H9 (cell line): ENCODE results near the gene SLC31A2. TPM values are rescaled to one million over a fixed set of nuclear protein-coding genes. Genes with fewer than 3 reads are reported as not detected.
A peak's percentile ranks its signal among the peaks of the same experiment; 100 is the strongest.

Experiments
- DNase-seq: peaks from one replicate; pipeline ENCODE4 v3.0.0-alpha.2; 2017
- H2AFZ ChIP-seq: one replicate; pipeline ENCODE4 v1.6.1; 2013; ENCODE audit warnings: mild to moderate bottlenecking, low read length, control low read depth, moderate library complexity
- H2AK5ac ChIP-seq: 2 replicates; pipeline ENCODE4 v1.6.1; 2013; ENCODE audit warnings: low read length, control low read depth, mixed read lengths; ENCODE audit not compliant: insufficient read length
- H2BK120ac ChIP-seq: one replicate; pipeline ENCODE4 v1.6.1; 2013; ENCODE audit warnings: low read depth, mild to moderate bottlenecking, low read length, control low read depth, inconsistent platforms; ENCODE audit not compliant: poor library complexity, severe bottlenecking
- H2BK12ac ChIP-seq: 2 replicates; pipeline ENCODE4 v1.6.1; 2013; ENCODE audit warnings: low read length, control low read depth, mixed read lengths, low read depth; ENCODE audit not compliant: insufficient read length
- H2BK15ac ChIP-seq: 2 replicates; pipeline ENCODE4 v1.6.1; 2013; ENCODE audit warnings: low read depth, low read length, control low read depth
- H2BK20ac ChIP-seq: one replicate; pipeline ENCODE4 v1.6.1; 2013; ENCODE audit warnings: low read depth, mild to moderate bottlenecking, low read length, control low read depth, inconsistent platforms; ENCODE audit not compliant: poor library complexity, severe bottlenecking
- H2BK5ac ChIP-seq: 2 replicates; pipeline ENCODE4 v1.6.1; 2013; ENCODE audit warnings: low read length, control low read depth, mixed read lengths; ENCODE audit not compliant: insufficient read length
- H3K14ac ChIP-seq: 2 replicates; pipeline ENCODE4 v1.6.1; 2013; ENCODE audit warnings: low read length, control low read depth; ENCODE audit not compliant: insufficient read depth
- H3K18ac ChIP-seq: 2 replicates; pipeline ENCODE4 v1.6.1; 2013; ENCODE audit warnings: low read depth, mild to moderate bottlenecking, mixed read lengths, low read length, control low read depth; ENCODE audit not compliant: insufficient read length
- H3K23ac ChIP-seq: 2 replicates; pipeline ENCODE4 v1.6.1; 2013; ENCODE audit warnings: low read length, control low read depth, mixed read lengths, low read depth; ENCODE audit not compliant: insufficient read length
- H3K23me2 ChIP-seq: 2 replicates; pipeline ENCODE4 v1.6.1; 2013; ENCODE audit warnings: low read depth, mild to moderate bottlenecking, mixed read lengths, low read length, control low read depth; ENCODE audit not compliant: insufficient read length, poor library complexity, severe bottlenecking
- H3K27ac ChIP-seq: 2 replicates; pipeline ENCODE4 v1.5.1; 2013; ENCODE audit warnings: low read length, control low read depth, mixed read lengths, low read depth; ENCODE audit not compliant: insufficient read length
- H3K27me3 ChIP-seq: 2 replicates; pipeline ENCODE4 v1.6.1; 2013; ENCODE audit warnings: low read length, control low read depth, inconsistent platforms; ENCODE audit not compliant: insufficient read depth
- H3K4ac ChIP-seq: 2 replicates; pipeline ENCODE4 v1.6.1; 2013; ENCODE audit warnings: low read depth, mild to moderate bottlenecking, control low read depth, inconsistent platforms, low read length, moderate library complexity
- H3K4me1 ChIP-seq: 2 replicates; pipeline ENCODE4 v1.6.1; 2013; ENCODE audit warnings: low read length, control low read depth, inconsistent platforms; ENCODE audit not compliant: insufficient read depth
- H3K4me2 ChIP-seq: 2 replicates; pipeline ENCODE4 v1.6.1; 2013; ENCODE audit warnings: low read length, control low read depth, mixed read lengths; ENCODE audit not compliant: insufficient read length, insufficient read depth
- H3K56ac ChIP-seq: 2 replicates; pipeline ENCODE4 v1.6.1; 2013; ENCODE audit warnings: low read depth, mild to moderate bottlenecking, mixed read lengths, low read length, control low read depth; ENCODE audit not compliant: insufficient read length
- H3K79me1 ChIP-seq: 2 replicates; pipeline ENCODE4 v1.6.1; 2013; ENCODE audit warnings: low read depth, mild to moderate bottlenecking, moderate library complexity, low read length, control low read depth, inconsistent platforms; ENCODE audit not compliant: insufficient read depth, poor library complexity, severe bottlenecking
- H3K79me2 ChIP-seq: 2 replicates; pipeline ENCODE4 v1.6.1; 2013; ENCODE audit warnings: low read length, control low read depth, inconsistent platforms; ENCODE audit not compliant: insufficient read depth
- H3K9ac ChIP-seq: 2 replicates; pipeline ENCODE4 v1.6.1; 2013; ENCODE audit warnings: low read length, control low read depth, mixed read lengths; ENCODE audit not compliant: insufficient read length; ENCODE audit errors: extremely low read depth
- H3K9me3 ChIP-seq: one replicate; pipeline ENCODE4 v1.6.1; 2013; ENCODE audit warnings: low read depth, low read length, inconsistent platforms; ENCODE audit not compliant: control insufficient read depth
- H3T11ph ChIP-seq: one replicate; pipeline ENCODE4 v1.6.1; 2013; ENCODE audit warnings: mild to moderate bottlenecking, low read length, control low read depth, inconsistent platforms
- H4K20me1 ChIP-seq: one replicate; pipeline ENCODE4 v1.6.1; 2013; ENCODE audit not compliant: control insufficient read depth, insufficient read length, insufficient read depth
- H4K5ac ChIP-seq: 2 replicates; pipeline ENCODE4 v1.6.1; 2013; ENCODE audit warnings: low read depth, mild to moderate bottlenecking, mixed read lengths, low read length, control low read depth; ENCODE audit not compliant: insufficient read length
- H4K8ac ChIP-seq: replicated peaks from 2 replicates; pipeline ENCODE4 v1.6.1; 2013; ENCODE audit warnings: low read length, control low read depth, mixed read lengths, low read depth; ENCODE audit not compliant: insufficient read length
- H4K91ac ChIP-seq: 2 replicates; pipeline ENCODE4 v1.6.1; 2013; ENCODE audit warnings: low read depth, mild to moderate bottlenecking, moderate library complexity, mixed read lengths, low read length, control low read depth; ENCODE audit not compliant: insufficient read length
- H3K27ac Mint-ChIP-seq, 3 experiments: 2 replicates in 2 of 3; 3 replicates in 1 of 3; pipeline ENCODE4 v1.8.0; 2020 to 2021; ENCODE audit warnings: mixed read lengths in 3 of 3, mild to moderate bottlenecking in 1 of 3, moderate library complexity in 1 of 3
- H3K27me3 Mint-ChIP-seq: 2 replicates; pipeline ENCODE4 v1.8.0; 2021; ENCODE audit warnings: low read depth, mild to moderate bottlenecking, moderate library complexity, mixed read lengths
- H3K36me3 Mint-ChIP-seq, 3 experiments: 2 replicates in 2 of 3; 3 replicates in 1 of 3; pipeline ENCODE4 v1.8.0; 2020 to 2021; ENCODE audit warnings: low read depth in 3 of 3, mixed read lengths in 3 of 3; ENCODE audit not compliant: insufficient read depth in 1 of 3
- H3K4me1 Mint-ChIP-seq, 2 experiments: 2 replicates each; pipeline ENCODE4 v1.8.0; 2020; ENCODE audit warnings: mixed read lengths in 2 of 2
- H3K4me3 Mint-ChIP-seq, 2 experiments: 2 replicates in 1 of 2; 3 replicates in 1 of 2; pipeline ENCODE4 v1.8.0; 2020 to 2021; ENCODE audit warnings: mild to moderate bottlenecking in 2 of 2, mixed read lengths in 2 of 2, moderate library complexity in 1 of 2
- H3K9me3 Mint-ChIP-seq, 2 experiments: 2 replicates in 1 of 2; 3 replicates in 1 of 2; pipeline ENCODE4 v1.8.0; 2020; ENCODE audit warnings: mild to moderate bottlenecking in 2 of 2, mixed read lengths in 2 of 2, moderate library complexity in 1 of 2
- CTCF ChIP-seq: fragments of 200-600 bp; sonication (generic); conservative IDR thresholded peaks from 3 replicates; pipeline ENCODE4 v1.8.0; 2021; ENCODE audit warnings: antibody characterized with exemption, mild to moderate bottlenecking
- WGBS: extraction: QIAGEN DNeasy Blood & Tissue Kit; methylation state at CpG from one replicate; pipeline ENCODE4 v1.1.7; 2013; ENCODE audit warnings: missing lambda C conversion rate, low lambda C conversion rate, mixed read lengths; ENCODE audit not compliant: insufficient read length; ENCODE audit errors: extremely low coverage; 5-methylcytosine and 5-hydroxymethylcytosine counted together
- total RNA-seq: library from RNA; stranded (reverse); gene quantifications from 2 replicates; pipeline ENCODE4 v1.2.1, GENCODE V29; 2021

Gene SLC31A2
- total RNA-seq, 1 experiment from 2014 or later = 1.0 TPM

DNA sequence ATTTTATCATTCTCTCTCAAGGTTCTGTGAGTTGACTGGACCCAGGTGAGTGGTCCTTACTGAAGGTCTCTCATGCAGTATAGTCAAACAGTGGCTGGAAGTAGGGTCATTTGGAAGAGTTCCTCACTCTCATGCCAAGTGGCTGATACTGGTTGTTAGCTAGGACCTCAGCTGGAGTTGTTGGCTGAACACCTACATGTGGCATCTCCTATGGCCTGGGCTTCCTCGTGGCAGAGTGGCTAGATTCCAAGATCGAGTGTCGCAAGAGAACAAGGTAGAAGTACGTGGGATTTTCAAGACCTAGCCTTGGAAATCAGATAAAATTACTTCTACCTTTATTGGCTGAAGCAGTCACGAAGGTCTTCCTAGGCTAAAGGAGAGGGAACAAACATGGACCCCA, 7.6 kb downstream of the SLC31A2 start:
- no peak overlapping the region for H3K4me3 Mint-ChIP-seq
- no peak for DNase-seq
- no peak overlapping the region for H2BK12ac ChIP-seq
- H3K27me3 ChIP-seq = no peaks in the 10 kb centered on the region; the same call in 1 of the 2 replicates
- peaks cover 0 to 17% (median 3%) of the 10 kb centered on the region in 3 experiments; a peak in 5 of 7 replicates for H3K36me3 Mint-ChIP-seq
- H2BK120ac ChIP-seq = no peak overlapping the region
- no CpG with 5 or more reads among the region's 5 CpGs for WGBS
- no peak overlapping the region for H4K91ac ChIP-seq
- H3K14ac ChIP-seq = no peak overlapping the region
- H3K23ac ChIP-seq = no peak overlapping the region
- H4K8ac ChIP-seq = no peak overlapping the region
- no peaks in the 10 kb centered on the region for H3K79me1 ChIP-seq
- no peak overlapping the region for H2BK15ac ChIP-seq
- H3K4ac ChIP-seq = no peak overlapping the region
- no peak overlapping the region for H3K56ac ChIP-seq
- no peak overlapping the region for H2BK20ac ChIP-seq
- H2AK5ac ChIP-seq = no peak overlapping the region
- no peaks in the 10 kb centered on the region for H3K23me2 ChIP-seq
- H3K4me1 Mint-ChIP-seq = peaks cover 28 to 32% of the 10 kb centered on the region in 2 experiments
- no peak overlapping the region for H2BK5ac ChIP-seq
- H3K27me3 Mint-ChIP-seq = no peaks in the 10 kb centered on the region
- no peak overlapping the region for H3K9ac ChIP-seq
- no peaks in the 10 kb centered on the region for H4K20me1 ChIP-seq
- no peak overlapping the region for H3K4me2 ChIP-seq
- no peak overlapping the region for H3K27ac ChIP-seq
- TF ChIP-seq CTCF = no peak
- no peaks in the 10 kb centered on the region for H3K9me3 Mint-ChIP-seq
- no peak overlapping the region for H3T11ph ChIP-seq
- H3K18ac ChIP-seq = no peak overlapping the region
- H3K4me1 ChIP-seq = peaks cover 2% of the 10 kb centered on the region; the same call in 1 of the 2 replicates
- H3K79me2 ChIP-seq = no peaks in the 10 kb centered on the region
- H3K9me3 ChIP-seq = no peaks in the 10 kb centered on the region
- no peak overlapping the region for H4K5ac ChIP-seq
- H2AFZ ChIP-seq = no peak overlapping the region
- H3K27ac Mint-ChIP-seq = peak overlapping the region in 1 of 3 experiments; percentile 52; a peak in 1 of 7 replicates
